Stimulated activated CD8-positive, alpha-beta memory T cell treated with anti-CD3 and anti-CD28 coated beads, Interleukin-7, amount 100 ng/mL, for 48 hours (primary cell): ENCODE results near the gene SLC37A1.
A peak's percentile ranks its signal among the peaks of the same experiment; 100 is the strongest.

Experiments used
- DNase-seq, 2 donors: peaks; one replicate each; pipeline ENCODE4 v3.0.0-alpha.2; 2020; ENCODE audit warnings: low read depth in 1 of 2; ENCODE audit errors: extremely low read depth in 1 of 2

The SLC37A1 gene

DNA sequence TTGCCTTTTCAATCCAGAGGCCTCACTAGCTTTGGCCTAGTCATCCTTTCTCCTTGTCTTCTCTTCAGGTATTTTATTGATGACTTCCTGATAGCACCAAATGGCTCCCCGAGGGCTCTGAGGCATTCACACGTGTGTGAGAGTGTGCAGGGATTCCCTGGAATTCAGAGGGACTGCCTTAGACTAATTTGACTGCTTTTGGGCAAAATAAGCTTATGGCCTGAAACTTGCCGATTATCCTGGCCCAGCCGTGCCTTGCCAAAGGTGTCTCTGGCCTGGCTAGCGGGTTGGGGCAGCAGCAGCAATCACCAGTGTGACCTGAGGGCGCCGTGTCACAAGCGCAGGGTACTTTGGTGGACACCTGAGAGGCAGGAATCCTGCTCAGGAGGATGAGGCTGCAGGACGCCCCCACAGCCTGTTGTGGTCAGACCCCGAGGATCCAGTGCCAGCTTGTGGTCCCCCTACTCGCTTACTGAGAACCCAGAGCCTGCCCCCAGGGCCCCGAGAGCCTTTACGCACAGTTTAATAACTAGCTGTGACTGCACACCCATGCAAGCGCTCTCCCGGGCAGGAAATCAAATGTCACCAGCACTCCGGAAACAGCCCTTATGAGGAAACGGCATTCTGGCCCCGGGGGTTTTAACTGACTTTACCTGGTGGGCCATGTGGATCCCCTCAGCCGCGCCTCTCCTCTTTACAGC, 76.9 kb downstream of the SLC37A1 start:
- DNase-seq = no peak

DNA sequence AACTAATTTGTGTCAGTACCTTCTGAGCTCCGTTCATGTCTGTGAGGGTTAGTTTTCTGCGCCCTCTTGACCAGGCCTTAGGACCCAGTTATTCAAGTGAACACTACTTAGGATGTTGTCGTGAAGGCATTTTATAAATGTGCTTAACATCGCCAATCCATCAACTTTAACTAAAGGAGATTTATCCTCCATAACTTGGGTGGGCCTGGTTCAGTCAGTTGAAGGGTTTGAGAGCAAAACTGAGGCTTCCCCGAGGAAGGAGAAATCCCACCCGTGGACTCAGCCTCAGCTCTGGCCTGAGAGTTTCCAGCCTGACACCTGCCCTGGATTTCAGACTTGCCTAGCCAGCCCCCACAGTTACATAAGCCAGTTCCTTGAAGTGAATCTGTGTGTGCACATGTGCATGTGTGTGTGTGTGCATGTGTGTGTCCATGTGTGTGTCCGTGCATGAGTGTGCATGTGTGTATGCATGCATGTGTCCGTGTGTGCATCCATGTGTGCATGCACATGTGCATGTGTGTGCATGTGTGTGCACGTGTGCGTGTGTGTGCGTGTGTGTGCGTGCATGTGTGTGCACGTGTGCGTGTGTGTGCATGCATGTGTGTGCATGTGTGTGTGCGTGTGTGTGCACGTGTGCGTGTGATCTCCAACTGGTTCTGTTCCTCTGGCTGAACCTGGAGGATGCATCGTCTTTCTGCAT, 77.7 kb downstream of the SLC37A1 start:
- no peak for DNase-seq

DNA sequence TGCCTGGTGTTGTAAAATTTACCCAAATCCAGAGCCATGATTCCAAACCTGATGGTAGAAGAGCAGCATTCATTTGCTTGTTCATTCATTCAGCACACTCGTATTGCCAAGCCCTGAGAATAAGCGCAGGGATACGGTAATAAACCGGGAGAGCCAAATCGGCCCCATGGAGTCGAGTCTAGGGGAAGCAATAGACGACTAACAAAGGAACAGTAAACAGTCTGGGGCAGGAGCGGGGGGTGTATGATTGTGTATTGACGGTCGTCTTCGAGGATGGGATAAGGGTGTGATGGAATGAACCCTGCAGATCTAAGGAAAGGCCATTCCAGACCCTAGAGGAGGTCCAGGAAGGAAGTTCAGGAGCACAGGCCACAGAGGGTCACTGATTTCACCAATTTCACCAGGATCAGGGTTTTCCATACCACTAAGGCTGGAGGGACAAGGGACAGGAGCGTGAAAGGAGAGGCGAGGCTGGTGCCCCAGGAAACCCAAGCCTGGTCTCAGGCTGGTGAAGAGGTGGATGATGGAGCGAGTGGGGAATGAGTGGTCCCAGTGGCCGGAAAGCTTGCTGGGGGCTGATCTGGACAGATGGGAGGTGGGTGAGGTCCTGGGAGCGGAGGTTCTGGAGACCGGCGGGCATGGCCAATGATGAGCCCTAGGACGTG, 78.6 kb downstream of the SLC37A1 start:
- DNase-seq = no peak

DNA sequence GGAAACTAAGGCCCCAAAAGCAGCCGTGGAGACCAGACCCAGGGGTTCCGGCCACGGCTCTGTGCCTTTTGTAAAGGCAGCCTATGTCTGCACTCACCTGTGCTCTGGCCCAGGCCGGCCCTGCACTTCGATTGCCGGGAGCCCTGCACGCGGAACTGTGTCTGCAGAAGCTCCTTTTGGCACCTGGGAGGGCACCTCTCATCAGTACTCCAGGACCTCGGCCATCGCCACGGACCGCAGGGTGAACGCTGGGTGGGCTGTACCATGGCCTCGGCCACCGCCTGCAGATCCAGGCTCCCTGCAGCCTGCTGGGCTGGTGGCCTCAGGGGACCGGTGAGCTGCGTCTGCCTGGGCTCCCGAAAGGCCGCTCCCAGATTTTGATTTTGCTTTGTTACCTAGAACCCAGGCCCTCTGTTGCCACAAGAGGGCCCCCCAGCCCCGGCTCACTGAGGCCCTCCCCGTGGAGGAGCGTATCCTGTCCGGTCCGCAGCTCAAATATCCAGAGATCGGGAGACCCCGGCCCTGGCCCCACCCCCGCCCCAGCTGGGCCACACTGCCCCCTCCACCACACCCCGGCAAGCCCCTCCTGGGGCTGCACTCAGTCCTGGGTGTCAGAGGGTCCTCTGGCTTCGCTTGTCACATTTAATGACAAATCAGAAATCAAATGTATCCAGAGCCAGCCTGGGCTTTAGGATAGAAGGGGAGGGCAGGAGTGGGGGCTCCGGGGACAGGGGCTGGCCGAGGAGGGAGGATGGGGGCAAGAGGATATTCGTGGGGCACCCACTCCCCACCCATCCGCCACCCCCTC, 79.6 kb downstream of the SLC37A1 start:
- DNase-seq = peak; percentile 29 to 32

DNA sequence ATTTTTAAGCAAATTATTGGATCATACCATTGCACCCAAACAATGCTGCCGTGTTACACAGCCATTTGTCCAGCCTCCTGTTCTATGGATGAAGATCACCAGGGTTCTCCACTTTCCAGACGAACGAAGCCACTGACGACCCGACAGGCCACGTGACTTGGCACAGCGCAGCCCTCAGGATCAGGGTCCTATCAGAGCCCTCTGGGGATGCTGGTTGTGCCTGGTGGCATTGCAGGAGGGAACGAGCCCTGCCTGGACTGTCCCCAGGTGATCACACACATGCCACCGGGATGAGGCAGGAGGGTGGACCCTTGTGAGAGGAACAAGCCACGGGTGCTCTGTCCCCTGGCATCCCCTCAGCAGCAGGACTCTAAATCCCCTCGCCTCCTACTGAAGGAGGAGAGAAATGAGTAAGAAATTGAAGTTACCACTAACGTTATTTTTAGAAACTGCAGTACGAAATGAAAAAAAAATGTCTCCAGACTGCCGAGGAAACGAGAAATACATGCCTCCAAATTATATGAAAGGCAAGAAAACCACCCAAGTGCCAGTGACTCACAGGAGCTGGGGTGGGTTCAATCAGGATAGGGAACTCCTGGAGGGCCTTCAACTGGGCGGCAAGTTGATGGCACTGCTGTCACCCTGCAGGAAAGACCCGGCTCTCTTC, 81.1 kb downstream of the SLC37A1 start:
- DNase-seq = no peak

DNA sequence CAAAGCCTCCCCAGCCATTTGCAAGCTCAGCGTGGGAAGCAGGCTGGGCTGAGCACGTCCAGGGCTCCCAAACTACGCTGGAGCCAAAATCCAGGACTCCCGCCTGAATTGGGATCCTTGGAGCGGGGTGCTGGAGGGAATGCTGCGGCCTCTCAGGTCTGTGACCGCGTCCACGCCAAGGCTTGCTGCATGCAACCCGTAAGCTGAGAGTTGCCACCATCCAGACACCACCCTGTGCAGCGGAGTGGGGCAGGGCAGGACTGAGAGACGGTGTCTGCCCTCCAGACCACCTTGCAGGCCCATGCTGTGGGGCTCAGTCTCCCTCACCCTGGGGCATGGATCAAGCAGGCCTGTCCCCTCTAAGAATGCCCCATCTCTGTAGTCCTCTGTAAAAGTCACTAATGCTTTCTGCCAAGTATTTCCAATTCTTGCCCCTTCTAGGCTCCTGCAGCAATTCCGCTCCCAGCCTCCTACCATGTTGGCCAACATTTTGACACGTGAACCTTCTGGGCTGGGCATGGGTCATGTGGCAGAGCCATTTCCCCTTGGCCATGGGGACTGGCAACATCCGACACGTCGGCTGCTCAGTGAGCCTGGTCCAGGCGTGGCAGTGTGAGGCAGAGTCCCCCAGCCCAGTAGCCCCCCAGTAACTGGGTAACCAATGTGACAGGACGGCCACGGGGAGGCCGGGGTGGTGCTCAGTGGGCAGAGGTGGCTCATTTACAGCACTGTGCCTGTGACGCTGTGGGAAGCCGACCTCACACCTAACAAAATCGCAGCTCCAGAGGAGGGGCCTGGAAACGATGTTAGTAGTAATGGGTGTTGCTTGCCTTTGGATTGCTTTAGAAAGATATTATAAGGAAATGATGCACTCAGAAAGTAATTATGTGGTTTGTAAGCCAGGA, 81.9 kb downstream of the SLC37A1 start:
- no peak for DNase-seq

DNA sequence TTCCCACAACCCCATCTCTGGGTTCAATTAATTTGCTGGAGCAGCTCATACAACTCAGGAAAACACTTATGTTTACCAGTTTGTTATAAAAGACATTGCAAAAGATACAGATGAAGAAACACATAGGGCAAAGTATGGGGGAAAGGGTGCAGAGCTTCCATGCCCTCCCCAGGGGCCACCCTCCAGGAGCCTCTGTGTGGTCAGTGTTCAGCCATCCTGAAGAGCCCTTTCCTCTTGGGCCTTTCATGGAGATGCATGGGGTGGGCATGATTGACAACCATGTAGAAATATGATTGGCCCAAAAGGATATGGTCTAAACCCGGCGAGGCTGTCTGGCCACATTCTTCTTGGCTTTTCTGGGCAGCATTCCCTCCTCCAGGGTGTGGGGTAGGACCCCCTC, 83.0 kb downstream of the SLC37A1 start:
- no peak for DNase-seq

DNA sequence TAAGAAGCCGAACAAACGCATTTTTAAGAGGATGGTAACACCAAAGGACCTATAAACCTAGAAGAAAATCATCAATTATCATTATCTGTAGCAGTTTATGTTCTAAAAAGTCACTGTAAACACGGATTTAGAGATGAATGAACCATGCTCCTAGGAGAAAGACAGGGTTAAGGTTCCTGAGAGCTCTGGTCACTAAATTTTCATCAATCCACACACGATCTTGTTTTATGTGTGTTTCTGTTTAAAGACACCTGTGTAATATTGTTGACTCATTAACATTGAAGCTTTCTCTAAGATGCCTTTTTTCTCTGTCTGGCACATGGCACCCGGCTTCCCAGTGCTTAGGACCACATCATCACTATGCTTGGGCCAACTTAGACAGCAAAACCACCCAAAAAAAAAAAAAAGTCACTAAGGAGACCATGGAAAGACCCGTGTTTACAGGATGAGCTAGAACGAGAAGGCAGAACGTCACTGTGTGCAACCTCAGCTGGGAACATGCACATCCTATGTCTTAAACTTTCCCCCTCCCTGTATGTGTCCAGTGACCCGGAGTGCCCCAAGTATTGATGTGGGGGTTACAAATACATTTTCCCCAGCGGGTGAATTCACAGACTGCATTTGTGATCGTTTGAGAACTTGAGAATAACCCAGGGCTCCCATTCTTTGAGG, 84.0 kb downstream of the SLC37A1 start:
- DNase-seq = no peak

DNA sequence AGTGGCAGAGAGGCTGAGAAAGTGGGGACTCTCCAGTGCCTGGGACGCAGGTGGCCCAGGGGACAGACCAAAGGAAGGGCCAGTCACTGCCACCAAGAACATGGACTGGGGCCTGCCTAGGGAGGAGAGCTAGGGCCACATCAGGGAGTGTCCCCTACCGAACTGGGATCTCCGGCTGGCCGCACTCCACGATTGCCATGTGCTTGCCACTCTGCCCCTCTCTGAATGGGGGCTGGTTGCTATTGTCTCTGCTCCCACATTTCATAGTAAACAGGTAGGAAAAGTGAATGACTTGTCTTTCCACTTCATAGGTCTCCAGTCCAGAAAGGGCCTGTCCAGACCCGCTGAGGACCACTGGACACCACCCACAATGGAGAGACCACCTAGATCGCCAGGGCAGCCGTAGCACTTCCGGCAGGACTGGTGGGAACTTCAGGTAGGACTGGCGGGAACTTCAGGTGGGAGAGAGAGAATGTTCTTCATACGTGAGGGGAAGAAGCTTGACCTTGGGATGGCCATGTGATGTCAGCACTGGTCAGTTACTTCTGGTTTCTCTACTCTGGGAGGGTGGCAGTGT, 84.6 kb downstream of the SLC37A1 start:
- DNase-seq = no peak

DNA sequence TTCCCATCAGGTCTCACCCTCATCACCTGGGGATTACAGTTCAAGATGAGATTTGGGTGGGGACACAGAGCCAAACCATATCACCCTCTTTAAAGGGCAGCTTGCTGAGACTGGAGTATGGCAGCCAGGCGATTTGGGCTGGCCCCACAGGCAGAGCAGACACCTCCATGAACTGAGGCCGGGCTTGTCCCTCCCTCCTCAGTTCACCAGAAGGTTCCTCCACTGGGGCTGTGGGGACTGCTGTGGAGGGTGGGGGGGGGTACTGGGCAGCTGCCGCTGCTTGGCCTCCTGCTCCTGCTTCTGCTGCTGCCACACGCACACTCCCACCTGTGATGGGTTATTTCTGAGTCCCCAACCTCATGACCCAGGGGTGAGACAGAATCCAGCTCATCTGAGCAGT, 85.8 kb downstream of the SLC37A1 start:
- no peak for DNase-seq

DNA sequence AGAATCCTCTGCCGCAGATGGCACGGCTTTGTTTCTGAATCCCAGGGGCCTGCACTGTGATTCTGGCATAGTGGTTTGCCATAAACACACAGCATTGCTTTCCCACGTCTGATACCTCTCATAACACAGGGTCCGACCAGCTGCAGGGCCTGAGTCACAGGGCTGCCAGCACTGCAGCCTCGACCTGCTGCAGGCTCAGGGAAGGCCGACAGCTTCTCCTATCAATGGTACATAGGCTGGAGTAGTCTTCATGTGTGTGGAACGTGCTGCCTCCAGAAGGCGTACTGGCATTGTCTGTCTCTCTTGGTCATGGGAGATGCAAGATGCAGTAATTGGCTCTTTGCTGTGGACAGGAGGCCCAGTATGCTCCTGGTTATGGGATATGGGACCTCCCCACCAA, 86.3 kb downstream of the SLC37A1 start:
- DNase-seq = no peak

DNA sequence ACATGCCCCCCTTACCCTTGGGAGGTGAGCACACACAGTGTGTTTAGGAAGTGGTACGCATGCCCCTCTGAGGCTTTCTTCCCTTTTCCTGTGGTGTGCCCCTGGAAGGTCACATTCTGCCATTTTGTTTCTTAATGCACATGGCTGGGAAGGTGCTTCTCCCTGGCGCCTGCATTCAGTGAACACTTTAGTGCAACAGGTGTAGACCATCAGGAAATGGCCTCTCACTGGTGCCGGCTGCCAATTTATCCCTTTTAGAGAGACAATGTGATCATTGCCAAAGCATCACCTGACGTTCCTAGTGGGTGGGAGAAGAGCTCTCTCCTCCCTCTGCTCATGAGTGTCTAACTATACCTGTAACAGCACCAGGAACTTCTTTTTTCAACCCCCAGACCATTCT, 88.0 kb downstream of the SLC37A1 start:
- DNase-seq = no peak

DNA sequence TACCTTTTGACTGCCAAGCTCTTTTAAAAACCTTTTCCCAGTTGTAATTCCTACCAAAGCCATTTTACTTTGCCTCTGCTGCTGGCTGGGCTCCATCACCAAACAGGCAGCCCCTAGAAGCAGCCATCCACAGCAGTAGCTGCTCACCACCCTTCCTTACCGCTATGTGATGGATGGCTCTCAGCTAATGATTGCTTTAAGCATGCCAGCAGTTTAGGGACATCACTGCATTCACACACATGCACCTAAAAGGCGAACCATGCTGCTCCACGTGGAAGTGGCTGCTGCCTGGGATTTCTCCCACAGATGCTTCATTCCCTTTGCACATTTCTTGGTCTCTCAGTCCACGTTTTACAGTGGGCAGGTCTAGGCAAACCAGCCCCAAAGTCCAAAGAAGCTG, 93.5 kb downstream of the SLC37A1 start:
- no peak for DNase-seq

DNA sequence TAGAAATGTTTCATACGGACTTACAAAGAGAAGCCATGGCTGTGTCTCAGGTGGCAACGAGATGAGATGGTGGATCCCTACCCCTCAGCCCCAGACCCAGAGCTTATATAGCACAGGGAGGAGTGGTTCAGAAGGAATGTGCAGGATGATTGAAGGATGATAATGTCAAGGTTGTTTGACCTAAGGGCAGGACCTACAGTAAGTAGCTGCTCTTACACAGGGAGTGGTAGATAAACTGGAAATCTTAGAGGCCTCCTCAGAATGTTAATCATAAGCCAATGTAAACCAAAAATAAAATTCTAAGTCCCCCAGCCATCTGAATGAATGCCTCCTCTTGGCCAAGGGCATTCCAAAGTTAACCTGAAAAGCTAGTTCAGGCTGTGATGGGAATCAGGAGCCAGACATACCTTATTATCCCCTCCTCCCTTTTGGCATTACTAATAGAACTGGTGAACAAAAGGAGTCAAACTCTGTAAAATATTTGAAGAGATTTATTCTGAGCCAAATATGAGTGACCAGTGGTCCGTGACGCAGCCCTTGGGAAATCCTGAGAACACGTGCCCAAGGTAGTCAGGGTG, 94.0 kb downstream of the SLC37A1 start:
- no peak for DNase-seq

DNA sequence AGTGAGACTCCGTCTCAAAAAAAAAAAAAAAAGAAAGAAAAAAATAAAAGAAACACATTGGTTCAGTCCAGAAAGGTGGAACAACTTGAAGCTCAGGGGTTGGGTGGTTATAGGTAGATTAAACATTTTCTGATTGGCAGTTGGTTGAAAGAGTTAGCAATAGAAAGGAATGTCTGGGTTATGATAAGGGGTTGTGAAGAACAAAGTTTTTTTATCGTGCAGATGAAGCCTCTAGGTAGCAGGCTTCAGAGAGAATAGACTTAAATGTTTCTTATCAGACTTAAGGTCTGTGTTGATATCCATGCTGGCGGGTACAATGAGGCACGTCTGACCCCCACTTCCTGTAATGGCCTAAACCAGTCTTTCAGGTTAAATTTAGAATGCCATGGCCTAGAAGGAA, 94.8 kb downstream of the SLC37A1 start:
- DNase-seq = no peak

DNA sequence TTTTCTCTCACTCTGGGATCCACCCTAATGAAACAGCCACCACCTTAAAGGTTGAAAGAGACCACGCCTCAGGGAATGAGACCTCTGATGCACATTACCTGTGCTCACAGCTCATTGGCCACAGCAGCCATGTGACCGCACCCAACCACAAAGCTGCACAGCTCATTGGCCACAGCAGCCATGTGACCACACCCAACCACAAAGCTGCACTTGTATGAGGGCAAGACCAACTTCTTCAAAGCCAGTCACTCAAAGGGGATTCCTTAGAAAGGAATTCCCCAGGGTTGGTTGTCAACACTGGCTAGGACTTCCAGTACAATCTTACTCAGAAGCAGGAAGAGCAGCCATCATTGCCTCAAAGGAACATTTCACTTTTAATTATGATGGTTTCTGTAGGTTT, 96.2 kb downstream of the SLC37A1 start:
- DNase-seq = peak; percentile 26 to 42

DNA sequence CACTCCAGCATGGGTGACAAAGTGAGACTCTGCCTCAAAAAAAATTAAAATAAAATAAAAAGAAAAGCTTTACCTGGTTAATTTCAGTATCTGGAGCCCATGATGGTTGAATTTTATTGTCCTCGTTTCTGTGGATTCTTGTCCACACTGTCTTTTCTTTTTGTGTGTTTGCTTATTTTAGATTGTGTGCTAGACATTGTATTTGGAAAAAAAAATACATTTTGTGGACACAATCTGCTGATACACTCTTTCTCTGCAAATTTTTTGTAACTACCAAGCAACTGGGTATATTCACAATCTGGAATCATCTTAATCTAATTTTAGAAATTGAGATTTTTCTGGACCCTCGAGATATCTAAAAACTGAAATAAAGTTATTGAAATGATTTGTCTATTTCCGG, 98.2 kb downstream of the SLC37A1 start:
- no peak for DNase-seq

DNA sequence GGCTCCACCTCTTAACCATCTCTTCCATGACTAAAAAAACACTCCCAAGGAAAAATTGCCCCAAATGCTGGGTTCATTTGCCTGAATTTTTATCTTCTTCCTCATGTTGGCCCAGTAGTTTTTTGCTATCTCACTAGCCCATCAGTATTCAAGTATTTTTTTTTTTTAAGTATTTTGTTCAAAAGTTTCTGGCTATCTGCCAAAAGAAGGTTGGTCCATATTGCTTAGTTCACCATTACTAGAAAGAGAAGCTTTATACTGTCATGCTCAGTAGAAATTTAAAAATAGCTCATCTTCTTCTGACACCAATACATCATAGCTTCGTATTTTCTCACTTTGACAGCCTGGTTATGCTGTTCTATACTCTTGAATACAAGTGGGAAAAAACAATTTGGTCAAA, 98.7 kb downstream of the SLC37A1 start:
- DNase-seq = no peak

DNA sequence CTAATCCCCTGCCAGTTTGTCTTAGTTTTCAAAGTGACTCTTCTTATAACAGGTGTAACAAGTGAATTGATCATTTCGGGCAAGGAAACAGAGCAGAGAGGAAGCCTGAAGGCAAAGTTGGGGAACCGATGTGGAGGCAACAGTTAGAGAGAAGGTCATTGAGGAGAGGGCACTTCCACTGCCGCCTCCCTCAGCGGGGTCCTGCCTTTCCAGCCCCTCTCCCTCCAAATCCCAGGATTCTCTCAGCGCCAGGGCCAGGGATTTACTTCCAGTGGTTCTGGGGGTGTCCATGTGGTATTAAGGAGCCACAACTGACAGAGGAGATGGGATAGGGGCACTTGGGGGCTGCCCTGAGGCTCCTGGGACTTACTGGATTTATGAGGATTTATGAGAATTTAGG, 100.1 kb downstream of the SLC37A1 start:
- DNase-seq = no peak
